ENCODE measurements around the gene RAB36.

- no peak for TF ChIP-seq EZH2 (IDR thresholded peaks at IDR 0.05; ENCODE audit: borderline replicate concordance, low read depth, low read length, severe bottlenecking)
- TF ChIP-seq, protein P1, sequence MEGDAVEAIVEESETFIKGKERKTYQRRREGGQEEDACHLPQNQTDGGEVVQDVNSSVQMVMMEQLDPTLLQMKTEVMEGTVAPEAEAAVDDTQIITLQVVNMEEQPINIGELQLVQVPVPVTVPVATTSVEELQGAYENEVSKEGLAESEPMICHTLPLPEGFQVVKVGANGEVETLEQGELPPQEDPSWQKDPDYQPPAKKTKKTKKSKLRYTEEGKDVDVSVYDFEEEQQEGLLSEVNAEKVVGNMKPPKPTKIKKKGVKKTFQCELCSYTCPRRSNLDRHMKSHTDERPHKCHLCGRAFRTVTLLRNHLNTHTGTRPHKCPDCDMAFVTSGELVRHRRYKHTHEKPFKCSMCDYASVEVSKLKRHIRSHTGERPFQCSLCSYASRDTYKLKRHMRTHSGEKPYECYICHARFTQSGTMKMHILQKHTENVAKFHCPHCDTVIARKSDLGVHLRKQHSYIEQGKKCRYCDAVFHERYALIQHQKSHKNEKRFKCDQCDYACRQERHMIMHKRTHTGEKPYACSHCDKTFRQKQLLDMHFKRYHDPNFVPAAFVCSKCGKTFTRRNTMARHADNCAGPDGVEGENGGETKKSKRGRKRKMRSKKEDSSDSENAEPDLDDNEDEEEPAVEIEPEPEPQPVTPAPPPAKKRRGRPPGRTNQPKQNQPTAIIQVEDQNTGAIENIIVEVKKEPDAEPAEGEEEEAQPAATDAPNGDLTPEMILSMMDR (IDR thresholded peaks at IDR 0.05; ENCODE audit: borderline replicate concordance, extremely low read depth, low read length, poor library complexity, severe bottlenecking): no peak
These were observed 11.0 kb downstream of the RAB36 start for GRCh38 chr22:23156286-23156685.
